Measurements from ENCODE around the gene ANKRD29.

ANKRD29 gene

GRCh38 chr18:23704806-23705205, 42.1 kb upstream of the ANKRD29 start:
- TF ChIP-seq CTCF (conservative IDR thresholded peaks at IDR 0.05; ENCODE audit: low read depth): no peak

GRCh38 chr18:23703987-23704384, 41.3 kb upstream of the ANKRD29 start:
- POLR2A ChIA-PET (ENCODE audit: low non-redundant PET): no interaction called here
- no peak overlapping the region for H3K27ac ChIP-seq
- no peak for DNase-seq (ENCODE audit: low spot score)
- CTCF ChIA-PET: interaction anchor here (1.1 to 2.7 kb wide), 4 partner anchors 78 to 106 kb away, joined by 3 to 14 read pairs (median 6); no protein-coding TSS in a partner anchor
- no peak for TF ChIP-seq CTCF (conservative IDR thresholded peaks at IDR 0.05; ENCODE audit: low read depth)

More at GRCh38 chr18:23704806-23705205, 42.1 kb upstream of the ANKRD29 start:
- ChIA-PET POLR2A (ENCODE audit: low non-redundant PET) (no interaction called here), CTCF (interaction anchor here (1.1 kb wide), 1 partner anchor 83 kb away, joined by 3 read pairs; no protein-coding TSS in a partner anchor)
- DNase-seq (ENCODE audit: low spot score): no peak
- H3K27ac ChIP-seq: no peak overlapping the region

GRCh38 chr18:23703057-23703986, 40.6 kb upstream of the ANKRD29 start:
- ChIA-PET POLR2A (ENCODE audit: low non-redundant PET) (no interaction called here), CTCF (interaction anchor here (0.5 to 2.7 kb wide), 9 partner anchors 15 to 160 kb away, joined by 3 to 14 read pairs (median 4); no protein-coding TSS in a partner anchor)
- peak; percentile 58 for TF ChIP-seq CTCF (conservative IDR thresholded peaks at IDR 0.05; ENCODE audit: low read depth)
- H3K27ac ChIP-seq: no peak overlapping the region
- DNase-seq (ENCODE audit: low spot score): peak; percentile 42

GRCh38 chr18:23702606-23703005, 39.9 kb upstream of the ANKRD29 start:
- no peak for DNase-seq (ENCODE audit: low spot score)
- POLR2A ChIA-PET (ENCODE audit: low non-redundant PET): no interaction called here
- no peak for TF ChIP-seq CTCF (conservative IDR thresholded peaks at IDR 0.05; ENCODE audit: low read depth)
- 0 out of 2 replicates have a peak overlapping the region, but pooled peaks have one; percentile 9 for H3K27ac ChIP-seq
- CTCF ChIA-PET: interaction anchor here (0.6 to 2.7 kb wide), 7 partner anchors 20 to 160 kb away, joined by 3 to 14 read pairs (median 4); no protein-coding TSS in a partner anchor

- TF ChIP-seq CTCF (conservative IDR thresholded peaks at IDR 0.05; ENCODE audit: low read depth): no peak
- ChIA-PET POLR2A (ENCODE audit: low non-redundant PET) (no interaction called here), CTCF (interaction anchor here (2.7 kb wide), 1 partner anchor 80 kb away, joined by 14 read pairs; no protein-coding TSS in a partner anchor)
- DNase-seq (ENCODE audit: low spot score): no peak
- no peak overlapping the region for H3K27ac ChIP-seq
These were observed 38.9 kb upstream of the ANKRD29 start for GRCh38 chr18:23701544-23702064.

GRCh38 chr18:23701017-23701416, 38.3 kb upstream of the ANKRD29 start:
- ChIA-PET CTCF (no interaction called here), POLR2A (ENCODE audit: low non-redundant PET) (no interaction called here)
- no peak for DNase-seq (ENCODE audit: low spot score)
- no peak overlapping the region for H3K27ac ChIP-seq
- TF ChIP-seq CTCF (conservative IDR thresholded peaks at IDR 0.05; ENCODE audit: low read depth): no peak
